ENCODE results near the gene CD320.
"Not testable (repeated sequence)": the region's sequence is repeated elsewhere in the genome, so short reads cannot be mapped to it uniquely, and the experiment has no call there.

The CD320 gene

DNA sequence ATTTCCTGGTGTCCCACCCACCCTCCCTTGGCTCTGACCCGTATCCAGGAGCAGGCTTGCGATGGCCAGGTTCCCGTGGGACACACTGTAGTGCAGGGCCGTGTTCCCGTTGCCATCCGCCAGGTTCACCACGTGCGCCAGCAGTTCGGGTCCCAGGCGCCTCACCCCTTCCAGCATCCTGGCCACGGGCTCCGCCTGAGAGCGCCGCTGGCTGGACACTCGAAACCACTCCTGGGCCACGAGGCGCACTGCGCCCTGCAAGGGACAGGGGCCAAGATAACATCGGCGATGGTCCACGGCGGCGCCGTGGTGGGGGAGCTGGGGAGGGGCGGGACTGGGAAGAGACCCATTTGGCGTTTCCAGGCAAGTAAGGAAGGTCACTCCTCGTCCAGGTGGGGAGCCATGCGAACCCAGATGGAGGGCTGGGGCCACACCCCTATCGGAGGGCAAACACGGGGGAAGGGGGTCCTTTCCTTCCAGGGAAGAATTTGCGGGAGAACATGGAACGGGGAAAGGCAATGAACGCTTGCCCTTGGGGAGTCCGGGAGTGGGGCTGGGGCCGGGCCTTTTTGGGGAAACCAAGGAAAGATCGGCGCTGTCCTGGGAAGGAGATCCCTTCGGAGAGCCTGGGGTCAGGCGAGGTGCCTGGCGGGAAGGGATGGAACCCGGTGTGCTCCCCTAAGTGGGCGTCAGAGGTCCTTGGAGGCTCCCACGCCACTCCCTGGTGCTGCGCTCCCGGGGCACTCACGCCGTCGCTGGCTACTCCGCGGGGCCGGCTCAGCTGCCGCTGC is 25.0 kb upstream of the CD320 start:
- DNase-seq, result no peak

DNA sequence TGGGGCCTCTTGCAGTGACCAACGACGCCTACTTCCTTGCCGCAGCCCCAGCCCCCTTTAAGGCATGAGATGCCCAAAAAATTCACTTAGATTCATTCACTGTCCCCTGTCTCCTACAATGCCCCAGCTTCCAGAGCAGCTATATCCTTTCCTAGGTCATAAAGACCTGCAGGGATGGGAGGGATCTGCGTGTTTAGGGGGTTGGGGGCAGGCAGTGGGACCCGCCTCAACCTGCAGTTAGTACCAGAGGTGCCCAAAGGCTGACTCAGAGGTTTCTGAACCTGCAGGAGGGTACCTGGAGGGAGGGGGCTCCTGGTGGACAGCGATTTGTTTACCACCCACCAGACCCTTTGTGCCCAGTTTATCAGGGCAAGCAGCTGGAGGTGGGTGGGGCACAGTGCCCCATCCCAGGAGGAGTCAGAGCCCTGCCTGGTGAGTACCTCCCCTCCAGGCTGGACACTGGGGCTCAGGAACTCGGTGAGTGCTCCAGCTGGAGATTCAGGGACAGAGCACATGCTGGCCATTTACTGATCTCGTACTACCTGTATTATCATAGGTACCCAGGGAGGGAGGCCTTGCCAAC is 23.2 kb upstream of the CD320 start:
- DNase-seq, result no peak

DNA sequence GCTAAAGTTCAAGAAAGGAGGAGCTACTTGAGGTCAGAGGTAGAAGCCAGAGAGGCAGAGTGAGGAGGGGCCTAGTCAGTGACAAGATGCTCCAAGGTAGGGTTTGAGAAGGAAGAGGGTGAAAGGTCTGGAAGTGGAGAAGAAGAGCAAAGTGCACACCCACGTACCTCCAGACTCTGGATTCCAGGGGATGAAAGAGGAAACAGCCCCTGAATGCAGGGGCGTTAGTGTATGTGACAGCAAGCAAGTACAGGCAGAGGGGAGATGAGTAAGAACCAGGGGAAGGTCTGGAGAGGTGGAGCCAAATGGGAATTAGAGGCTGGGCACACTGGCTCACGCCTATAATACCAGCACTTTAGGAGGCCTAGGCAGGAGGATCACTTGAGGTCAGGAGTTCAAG is 21.8 kb upstream of the CD320 start:
- no peak for DNase-seq

DNA sequence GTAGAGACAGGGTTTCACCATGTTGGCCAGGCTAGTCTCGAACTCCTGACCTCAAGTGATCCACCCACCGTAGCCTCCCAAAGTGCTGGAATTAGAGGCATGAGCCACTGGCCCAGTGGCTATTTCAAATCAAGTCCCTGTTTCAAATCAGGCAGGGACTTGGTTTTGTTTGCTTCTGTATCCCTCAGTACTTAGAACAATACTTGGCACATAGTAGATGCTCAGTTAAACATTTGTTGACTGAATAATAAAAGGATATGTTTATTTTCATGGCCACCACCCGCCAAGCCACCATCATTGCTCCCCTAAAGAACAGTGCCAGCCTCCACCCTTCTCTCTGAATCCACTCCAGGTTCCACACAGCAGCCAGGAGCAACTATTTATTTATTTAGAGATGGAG is 17.3 kb upstream of the CD320 start:
- DNase-seq, result no peak

DNA sequence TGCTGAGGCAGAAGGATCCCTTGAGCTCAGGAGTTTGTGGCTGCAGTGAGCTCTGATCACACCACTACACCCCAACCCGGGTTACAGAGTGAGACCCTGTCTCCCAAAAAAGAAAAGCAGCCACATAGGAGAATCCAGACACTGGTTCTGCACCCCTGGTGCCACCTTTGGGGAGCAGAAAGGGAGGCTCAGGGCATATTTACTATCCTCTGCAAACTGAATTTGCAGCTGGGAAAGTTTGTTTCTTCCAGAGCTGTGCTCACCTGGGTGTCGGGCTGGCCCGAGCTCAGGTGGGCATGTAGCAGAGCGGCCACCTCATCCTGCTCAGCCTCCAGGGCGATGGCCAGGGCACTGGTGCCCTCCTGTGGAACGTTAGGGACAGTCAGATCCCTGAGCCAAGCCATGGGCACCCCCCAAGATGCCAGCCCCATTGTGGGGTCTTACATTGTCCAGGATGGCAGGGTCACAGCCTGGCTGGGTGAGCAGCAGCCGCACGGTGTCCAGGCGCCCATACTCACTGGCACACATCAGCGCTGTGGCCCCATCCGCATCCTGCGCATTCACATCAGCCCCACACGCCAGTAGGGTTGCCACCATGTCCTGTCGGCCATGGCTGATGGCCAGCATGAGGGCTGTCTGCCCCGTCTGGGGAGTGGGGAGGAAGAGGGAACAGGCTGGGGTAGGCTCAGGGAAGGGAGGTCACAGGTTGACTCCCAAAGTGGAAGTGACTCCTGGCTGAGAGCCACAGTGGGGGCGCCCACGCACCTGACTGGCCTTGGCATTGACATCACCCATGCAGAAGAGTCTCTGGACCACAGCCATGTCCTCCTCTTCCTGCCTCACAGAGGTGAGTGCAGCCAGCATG is 16.3 kb upstream of the CD320 start:
- DNase-seq, result no peak

DNA sequence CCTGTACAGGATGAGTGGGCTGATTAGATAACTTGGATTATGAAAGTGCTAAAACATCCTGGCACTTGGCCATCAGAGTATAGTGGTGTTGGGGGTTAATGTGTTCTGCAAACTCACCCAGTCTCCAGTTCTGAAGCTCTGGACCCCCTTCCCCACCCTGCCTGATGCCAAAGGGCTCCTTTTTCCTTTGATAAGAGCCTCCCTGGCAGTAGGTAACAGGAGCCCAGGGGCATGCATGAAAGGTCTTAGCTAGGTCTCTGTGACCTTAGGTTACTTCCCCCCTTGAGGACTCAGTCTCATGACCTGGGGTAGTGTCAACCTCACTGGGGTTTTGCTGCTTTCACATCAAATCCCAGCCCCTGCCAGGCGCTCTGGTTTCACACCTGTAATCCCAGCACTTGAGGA is 15.6 kb upstream of the CD320 start:
- DNase-seq, result no peak

DNA sequence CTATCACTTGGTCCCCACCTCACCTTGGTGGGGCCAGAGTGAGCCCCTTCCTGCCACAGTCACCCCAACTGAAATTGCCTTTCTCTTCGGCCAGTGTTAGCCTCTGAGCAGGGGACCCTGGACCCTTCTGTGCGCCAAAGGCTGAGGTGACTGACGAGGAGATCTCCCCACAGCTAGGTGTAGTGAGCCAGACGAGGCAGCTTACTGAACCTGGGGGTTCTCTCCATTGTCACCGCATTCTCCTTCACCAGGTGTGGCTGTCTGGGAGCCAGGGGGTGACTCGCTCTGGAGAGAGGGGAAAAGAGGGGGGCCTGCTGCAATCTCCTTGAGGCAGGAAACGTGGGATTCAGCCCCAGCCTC is 14.5 kb upstream of the CD320 start:
- no peak for DNase-seq

DNA sequence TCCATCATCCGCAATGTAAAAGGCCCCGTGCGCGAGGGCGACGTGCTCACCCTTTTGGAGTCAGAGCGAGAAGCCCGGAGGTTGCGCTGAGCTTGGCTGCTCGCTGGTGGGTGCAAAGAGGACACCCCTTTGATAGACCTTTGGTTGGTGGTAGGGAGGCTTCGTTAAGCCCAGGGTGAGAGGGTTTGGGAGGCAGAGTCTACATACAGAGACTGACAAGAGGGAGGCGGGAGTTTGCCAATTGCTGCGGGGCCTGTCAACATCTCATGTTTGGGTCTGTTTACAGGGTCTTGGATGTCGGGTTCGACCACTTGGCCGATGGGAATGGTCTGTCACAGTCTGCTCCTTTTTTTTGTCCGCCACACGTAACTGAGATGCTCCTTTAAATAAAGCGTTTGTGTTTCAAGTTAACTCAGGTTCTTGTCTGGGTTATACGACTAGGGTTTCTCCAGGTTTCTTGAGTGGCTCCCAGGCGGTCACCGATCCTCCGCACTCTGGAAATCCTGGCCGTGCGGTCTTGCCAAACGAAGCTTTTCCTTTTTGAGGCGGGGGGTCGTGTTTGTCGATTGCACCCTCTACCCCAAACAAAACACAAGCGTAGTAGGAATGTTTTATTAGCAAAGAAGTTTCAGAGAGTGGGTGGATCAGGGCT is 14.0 kb upstream of the CD320 start:
- DNase-seq, result no peak

DNA sequence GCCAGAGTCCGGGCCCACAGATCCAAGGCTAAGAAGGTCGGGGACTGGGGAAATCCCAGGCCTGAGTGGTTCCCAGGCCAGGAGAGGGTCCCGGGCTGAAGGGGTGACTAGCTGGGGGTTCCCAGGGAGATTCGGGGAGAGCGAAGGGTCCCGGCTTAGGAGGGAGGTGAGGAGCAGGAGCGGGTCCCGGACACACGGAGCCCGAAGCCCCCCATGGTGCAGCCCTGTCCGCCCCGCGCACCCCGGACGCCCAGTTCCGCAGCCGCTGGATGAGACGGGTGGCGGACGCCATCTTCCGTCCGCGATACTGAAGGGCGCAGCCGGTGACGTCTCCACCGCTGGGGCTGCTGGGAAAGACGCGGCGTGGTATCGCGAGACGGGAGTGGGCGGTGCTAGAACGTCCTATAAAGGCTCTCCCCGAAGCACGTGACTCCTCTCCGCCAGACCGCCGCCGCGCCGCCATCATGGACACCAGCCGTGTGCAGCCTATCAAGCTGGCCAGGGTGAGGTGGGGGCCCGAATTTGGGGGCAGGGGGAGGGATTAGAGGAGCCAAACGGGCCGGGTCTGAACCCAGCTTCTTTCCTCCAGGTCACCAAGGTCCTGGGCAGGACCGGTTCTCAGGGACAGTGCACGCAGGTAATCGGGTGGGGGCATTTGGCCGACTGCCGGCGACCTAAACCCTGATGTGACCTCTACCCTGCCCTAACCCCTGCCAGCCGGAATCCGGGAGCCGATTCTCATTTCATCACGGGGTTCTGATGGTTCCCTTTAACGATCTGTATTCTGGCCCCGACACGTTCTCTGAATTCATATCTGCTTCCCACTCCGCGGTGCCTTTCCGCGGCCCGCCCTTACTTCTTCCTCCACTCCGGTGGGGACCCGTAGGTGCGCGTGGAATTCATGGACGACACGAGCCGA is 13.2 kb upstream of the CD320 start, which contains the start of the genes NDUFA7 and RPS28:
TSS of gene NDUFA7 (minus strand) at position 309 of the 919 bp plus-strand sequence. CDS start at position 292, 17 bp downstream.
TSS of gene RPS28 (plus strand) at position 430 of the 919 bp plus-strand sequence. CDS start at position 465, 35 bp downstream.
- DNase-seq, result peak; percentile 96

DNA sequence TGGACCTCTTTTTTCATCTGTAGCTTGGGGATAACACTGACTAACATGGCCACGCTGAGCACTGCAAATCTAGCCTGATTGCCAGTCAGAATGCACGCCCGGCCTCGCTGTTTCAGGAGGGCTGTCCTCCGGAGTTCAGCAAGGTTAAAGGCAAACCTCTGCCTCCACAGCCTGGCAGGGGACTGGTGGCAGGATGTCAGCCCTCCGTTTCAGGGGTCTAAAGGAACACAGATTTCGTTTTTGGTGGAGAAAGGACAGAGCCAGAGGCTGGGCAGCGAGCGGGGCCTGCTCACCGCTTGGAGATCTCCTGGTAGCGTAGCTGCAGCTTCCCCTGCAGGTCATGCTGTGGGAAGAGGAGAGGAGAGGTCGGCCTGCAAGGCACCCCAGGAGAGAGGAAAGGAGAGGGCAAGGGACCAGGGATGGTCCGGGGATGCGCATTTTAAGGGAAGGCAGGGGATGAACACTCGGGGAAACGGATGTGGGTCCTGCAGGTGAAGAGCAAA is 12.5 kb upstream of the CD320 start:
- DNase-seq, result no peak

DNA sequence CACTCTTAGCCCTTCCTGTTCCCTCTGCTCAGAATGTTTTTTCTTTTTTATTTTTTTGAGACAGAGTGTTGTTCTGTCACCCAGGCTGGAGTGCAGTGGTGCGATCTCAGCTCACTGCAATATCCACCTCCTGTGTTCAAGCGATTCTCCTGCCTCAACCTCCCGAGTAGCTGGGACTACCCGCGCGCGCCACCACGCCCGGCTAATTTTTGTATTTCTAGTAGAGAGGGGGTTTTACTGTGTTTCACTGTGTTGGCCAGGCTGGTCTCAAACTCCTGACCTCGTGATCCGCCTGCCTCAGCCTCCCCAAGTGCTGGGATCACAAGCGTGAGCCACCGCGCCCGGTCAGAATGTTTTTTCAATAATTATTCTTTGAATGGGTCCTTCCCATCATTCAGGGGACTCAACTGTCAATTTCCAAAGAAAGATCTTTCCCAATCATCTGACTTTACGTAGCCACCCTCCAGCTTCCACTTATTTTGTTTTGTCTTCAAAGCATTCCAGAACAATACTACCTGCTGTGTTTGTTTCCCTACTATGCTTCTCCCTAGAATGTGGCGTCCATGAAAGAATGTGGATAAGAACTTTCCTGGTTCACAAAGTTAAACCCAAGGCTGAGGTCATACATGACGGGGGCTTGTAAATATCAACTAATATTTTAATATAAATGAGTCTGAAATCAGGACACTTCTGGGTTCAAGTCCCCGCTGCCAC is 11.8 kb upstream of the CD320 start:
- no peak for DNase-seq

DNA sequence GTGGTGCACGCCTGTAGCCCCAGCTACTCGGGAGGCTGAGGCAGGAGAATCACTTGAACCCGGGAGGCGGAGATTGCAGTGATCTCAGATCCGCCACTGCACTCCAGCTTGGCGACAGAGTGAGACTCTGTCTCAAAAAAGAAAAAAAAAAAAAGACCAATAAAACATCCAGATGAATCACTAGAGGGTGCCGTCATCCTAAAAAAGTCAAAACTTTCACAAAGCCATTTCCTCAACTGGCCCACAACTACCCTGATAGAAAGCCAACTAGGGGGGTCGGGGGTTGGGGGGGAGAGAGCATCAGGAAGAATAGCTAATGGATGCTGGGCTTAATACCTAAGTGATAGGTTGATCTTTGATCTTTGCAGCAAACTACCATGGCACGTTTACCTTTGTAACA is 10.7 kb upstream of the CD320 start:
- DNase-seq, result peak; percentile 23

DNA sequence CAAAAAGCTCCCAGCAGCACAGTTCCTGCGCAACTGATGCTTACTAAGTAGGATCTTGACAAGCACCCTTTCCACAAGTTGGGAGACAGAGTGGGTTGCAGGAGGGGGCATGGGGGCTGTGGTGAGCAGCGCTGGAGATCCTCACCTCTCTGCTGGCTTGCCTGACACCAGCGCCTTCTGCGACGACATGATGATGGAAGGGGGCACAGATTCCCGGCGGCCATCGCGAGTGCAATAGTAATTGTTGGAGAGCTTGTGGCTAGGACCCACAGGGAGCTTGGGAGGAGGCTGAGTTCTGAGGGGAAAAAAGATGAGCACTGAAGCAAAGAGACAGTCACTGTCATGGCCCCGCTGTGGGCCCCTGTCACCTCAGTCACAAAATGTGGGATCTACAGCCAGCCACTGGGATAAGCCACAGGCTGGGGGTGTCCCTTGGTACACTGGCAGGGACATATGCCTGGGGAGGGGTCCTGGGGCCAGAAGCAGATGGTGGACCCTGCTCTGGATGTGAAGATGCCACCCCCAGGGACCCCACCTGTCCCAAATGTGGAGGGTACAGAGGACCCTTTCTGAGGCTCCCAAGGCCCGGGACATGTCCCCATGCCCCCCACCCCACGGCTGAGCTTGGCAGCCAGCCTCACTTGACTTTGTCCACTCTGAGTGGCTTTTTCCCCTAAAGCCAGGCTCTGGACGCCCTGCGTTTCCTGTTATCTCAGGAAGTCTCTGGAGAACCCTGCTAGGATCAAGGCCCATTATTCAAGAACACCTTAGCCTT is 8.4 kb upstream of the CD320 start:
- DNase-seq, result no peak

DNA sequence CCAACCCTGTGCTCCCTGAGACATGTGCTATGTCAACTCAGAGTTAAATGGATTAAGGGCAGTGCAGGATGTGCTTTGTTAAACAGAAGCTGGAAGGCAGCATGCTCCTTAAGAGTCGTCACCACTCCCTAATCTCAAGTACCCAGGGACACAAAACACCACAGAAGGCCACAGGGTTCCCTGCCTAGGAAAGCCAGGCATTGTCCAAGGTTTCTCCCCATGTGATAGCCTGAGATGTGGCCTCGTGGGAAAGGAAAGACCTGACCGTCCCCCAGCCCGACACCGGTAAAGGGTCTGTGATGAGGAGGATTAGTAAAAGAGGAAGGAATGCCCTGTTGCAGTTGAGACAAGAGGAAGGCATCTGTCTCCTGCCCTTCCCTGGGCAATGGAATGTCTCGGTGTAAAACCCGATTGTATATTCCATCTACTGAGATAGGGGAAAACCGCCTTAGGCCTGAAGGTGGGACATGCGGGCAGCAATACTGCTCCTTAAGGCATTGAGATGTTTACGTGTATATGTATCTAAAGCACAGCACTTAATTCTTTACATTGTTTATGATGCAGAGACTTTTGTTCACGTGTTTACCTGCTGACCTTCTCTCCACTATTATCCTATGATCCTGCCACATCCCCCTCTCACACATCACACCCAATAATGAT is 7.0 kb upstream of the CD320 start:
- not testable (repeated sequence) for DNase-seq

DNA sequence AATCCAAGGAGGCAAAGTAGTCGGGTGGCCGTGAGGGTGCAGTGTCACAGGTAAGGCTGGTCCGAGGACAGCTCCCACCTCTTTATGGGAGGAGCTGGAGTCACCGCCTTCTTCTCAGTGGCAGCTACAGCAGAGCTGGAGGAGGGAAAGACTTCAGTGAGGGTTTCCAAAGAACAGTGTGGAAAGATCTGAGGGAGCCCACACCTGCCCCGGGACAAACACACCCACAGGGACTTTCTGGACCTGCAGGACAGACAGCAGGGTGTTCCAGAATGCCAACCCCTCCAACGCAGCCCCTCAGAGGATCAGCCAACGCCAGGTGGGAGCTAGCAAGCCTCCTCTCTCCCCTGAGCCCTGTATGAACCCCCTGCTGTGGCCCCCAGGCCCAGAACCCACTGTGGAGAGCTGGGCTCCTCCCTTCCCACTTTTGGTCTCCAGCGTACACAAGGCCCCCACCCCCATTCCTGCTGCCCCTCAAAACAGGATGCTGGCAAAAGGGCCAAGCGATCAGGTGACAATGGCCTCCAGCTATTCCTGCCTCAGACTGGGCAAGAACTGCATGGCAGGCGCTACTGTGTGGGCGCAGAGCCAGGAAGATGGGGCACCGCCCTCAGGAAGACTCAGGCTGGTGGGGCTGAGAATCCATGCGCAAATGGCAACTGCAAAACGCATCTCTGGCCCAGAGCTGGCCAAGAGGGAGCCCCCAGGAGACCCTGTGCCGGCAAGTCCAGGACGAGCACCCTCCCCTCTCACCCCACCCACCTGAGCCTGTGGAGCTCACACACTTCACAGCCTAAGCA is 3.5 kb upstream of the CD320 start:
- no peak for DNase-seq

DNA sequence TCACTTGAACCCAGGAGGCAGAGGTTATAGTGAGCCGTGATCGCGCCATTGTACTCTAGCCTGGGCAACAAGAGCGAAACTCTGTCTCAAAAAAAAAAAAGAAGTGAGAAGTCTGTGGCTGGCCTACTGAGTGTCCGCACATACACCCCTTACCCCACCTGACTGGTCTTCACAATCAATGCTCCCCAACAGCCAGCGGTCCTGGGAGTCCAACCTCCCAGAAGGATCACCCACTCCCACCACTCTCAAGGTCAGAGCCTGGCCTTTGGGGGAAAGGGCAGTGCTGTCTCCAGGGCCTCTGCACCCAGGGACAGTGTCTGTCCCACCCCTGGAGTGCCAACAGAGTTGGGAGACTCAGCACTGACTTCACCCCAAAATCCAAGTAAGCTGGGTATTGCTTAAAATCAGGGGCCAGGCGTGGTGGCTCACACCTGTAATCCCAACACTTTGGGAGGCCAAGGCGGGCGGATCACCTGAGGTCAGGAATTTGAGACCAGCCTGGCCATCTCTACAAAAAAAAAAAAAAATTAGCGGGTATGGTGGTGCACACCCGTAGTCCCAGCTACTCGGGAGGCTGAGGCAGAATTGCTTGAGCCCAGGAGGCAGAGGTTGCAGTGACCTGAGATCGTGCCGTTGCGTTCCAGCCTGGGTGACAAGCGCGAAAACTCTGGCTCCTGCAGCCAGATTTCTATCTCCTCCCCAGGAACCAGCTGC is 2.3 kb upstream of the CD320 start:
- DNase-seq, result no peak

DNA sequence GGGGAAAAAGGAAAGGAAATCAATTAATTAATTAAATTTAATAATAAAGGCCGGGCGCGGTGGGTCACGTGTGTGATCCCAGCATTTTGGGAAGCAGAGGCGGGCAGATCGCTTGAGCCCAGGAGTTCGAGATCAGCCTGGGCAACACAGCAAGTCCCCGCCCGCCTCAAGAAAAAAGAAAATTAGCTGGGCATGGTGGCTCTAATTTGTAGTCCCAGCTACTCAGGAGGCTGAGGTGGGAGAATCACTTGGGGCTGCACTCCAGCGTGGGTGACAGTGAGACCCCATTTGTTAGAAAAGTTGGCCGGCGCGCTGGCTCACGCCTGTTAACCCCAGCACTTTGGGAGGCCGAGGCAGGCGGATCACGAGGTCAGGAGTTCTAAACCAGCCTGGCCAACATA is 733 bp upstream of the CD320 start:
- DNase-seq, result no peak
